GM12892 (cell line): Measurements from ENCODE around the gene TIAM1.

ENCODE experiments used
- DNase-seq: peaks from one replicate; pipeline ENCODE4 v3.0.0; 2011; ENCODE audit not compliant: insufficient read length
- FAIRE-seq: peaks from 2 replicates; lab custom pipeline; 2011; peaks lifted over from hg19 to GRCh38; lab: Jason Lieb, UNC
- POLR2A ChIP-seq: IDR thresholded peaks from 2 replicates; pipeline ENCODE4 v1.6.1; 2011; ENCODE audit warnings: low read depth, low read length, control low read depth
- POLR2AphosphoS5 ChIP-seq: IDR thresholded peaks from 2 replicates; pipeline ENCODE4 v1.6.1; 2011; ENCODE audit warnings: low read depth, low read length, control low read depth
- TAF1 ChIP-seq: IDR thresholded peaks from 2 replicates; pipeline ENCODE4 v1.6.1; 2011; ENCODE audit warnings: low read depth, mild to moderate bottlenecking, control low read depth, low read length, borderline replicate concordance

Gene TIAM1

DNA sequence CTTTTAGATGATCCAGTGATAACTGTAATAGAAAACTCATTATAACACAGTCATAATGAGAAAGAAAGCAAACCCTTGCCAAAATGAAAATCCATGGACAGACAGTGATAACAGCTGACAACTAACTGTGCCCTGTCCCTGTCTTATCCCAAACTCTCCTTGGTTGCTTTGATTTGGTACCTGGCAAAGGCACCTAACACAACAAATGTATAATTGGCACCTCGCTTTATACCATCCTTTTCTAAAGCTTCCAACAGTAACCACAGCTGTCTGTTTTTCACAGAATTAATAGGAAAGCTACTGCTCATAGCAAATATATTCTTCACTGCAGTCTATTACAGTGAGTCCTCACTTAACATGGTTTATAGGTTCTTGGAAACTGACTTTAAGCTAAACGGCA is 187.4 kb downstream of the TIAM1 start:
- TF ChIP-seq POLR2A (no peak), POLR2AphosphoS5 (no peak), TAF1 (no peak)
- DNase-seq (no peak), FAIRE-seq (no peak)

- no peak for TF ChIP-seq POLR2AphosphoS5
- TF ChIP-seq TAF1 = no peak
- no peak for TF ChIP-seq POLR2A
- FAIRE-seq (no peak), DNase-seq (no peak)
Measured at GRCh38 chr21:31156169-31156568, 187.9 kb downstream of the TIAM1 start.

DNA sequence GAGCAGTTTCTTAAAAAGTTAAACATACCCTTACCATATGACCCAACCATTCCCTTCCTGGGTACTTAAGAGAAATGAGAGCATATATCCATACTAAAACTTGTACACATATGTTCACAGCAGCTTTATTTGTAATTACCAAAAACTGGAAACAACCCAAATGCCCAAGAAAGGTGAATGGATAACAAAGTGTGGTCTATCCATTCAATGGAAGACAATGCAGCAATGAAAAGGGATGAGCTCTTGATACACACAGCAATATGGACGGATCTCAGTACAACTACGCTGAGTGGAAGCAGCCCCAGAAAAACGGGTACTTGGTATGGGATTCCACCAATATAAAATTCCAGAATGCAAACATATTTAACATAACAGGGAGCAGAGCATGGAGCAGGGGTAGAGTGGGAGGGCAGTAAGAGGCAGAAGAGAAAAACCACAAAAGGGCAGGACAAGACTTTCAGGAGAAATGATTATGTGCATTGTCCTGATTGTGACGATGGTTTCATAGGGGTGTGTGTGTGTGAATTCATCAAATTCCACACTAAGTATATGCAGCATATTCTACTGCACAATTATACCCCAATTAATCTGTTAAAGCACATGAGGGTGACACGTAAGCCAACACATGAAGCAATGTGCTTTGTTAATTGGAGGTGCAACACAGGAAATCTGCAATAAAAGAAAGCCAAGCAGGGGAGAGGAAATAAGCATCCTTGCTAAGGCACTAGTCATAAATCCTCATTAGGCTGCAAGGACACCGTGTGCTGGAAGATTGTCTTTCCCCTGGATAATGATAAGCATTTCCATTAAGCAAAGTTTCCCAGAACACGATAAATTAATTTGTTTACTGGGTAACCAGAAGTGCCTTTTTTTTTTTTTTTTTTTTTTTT is 192.7 kb downstream of the TIAM1 start:
- DNase-seq (no peak), FAIRE-seq (no peak)
- TF ChIP-seq TAF1 (no peak), POLR2A (no peak), POLR2AphosphoS5 (no peak)

GRCh38 chr21:31145274-31145673 is 198.8 kb downstream of the TIAM1 start:
- no peak for TF ChIP-seq POLR2AphosphoS5
- no peak for TF ChIP-seq TAF1
- no peak for TF ChIP-seq POLR2A
- DNase-seq = no peak
- no peak for FAIRE-seq

- no peak for TF ChIP-seq POLR2AphosphoS5
- TF ChIP-seq POLR2A = no peak
- no peak for TF ChIP-seq TAF1
- FAIRE-seq (no peak), DNase-seq (no peak)
Measured at GRCh38 chr21:31143036-31143435, 201.0 kb downstream of the TIAM1 start.

DNA sequence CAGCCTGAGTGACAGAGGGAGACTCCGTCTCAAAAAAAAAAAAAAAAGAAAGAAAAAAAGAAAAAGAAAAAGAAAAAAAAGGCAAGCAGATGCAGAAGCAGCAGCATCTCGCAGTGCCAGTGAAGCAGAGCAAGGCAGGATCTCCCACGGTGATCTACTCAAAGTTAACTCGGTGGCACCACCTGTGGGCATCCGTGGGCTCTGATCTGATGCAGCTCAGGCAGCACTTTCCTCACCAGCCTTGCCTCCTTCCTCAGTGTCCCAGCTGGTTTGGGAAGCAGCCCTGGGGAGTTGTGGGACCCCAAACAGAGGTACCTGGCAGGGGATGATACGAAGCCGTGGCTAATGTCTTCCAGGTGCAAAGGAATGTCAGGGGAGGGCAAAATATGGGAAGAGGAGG is 201.5 kb downstream of the TIAM1 start:
- FAIRE-seq (no peak), DNase-seq (no peak)
- TF ChIP-seq POLR2AphosphoS5 (no peak), POLR2A (no peak), TAF1 (no peak)

DNA sequence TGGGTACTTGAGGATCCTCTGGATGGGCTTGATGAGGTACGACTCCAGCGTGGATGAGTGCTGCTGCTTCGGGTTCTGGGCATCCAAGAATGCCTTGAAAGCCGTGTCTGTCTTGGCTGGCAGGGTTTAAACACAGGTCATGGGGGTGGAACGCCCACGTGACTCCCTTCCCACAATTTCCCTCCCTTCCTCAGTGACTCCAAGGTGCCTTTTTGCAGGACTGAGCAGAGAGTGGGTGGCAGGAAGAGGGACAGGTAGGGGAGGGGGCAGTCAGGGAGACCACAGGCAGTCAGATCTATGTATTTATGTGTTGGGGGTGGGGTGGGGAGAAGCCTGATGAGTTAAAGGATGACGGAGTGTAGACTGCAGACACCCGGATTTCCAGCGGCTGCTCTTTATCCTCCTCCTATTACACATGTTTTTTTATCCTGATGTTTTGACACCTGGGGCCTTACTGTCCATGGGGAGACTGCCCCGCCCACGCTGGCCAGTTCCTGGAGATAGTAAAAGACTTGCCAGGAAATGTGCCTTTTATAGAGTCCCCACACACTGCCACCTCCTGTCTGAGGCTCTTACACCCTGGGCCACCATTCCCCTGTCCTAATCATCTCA is 202.6 kb downstream of the TIAM1 start:
- FAIRE-seq = no peak
- no peak for DNase-seq
- no peak for TF ChIP-seq TAF1

GRCh38 chr21:31140676-31141075 is 203.4 kb downstream of the TIAM1 start:
- FAIRE-seq = no peak
- no peak for DNase-seq
- TF ChIP-seq POLR2AphosphoS5 (no peak), TAF1 (no peak)

GRCh38 chr21:31140025-31140424 is 204.0 kb downstream of the TIAM1 start:
- DNase-seq (no peak), FAIRE-seq (no peak)
- TF ChIP-seq POLR2A (no peak), TAF1 (no peak), POLR2AphosphoS5 (no peak)

DNA sequence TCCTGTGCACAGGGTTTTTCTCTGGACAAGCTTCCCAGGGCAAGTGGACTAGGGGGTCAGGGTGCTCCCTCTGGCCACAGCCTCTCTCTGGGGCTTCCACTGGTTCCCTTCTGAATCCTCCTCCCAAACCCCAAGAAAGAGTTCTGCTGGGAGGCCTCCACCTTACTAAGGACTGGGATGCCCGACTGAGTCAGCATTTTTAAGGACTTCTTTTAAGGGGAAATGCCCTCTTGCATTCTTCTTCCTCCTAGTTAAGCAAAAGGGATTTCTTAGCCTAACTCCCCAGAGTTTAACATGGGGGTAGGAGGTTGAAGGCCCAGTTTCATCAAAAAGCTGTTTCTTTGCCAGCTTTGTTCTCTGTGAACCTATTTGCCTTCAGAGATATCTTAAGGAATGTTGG is 206.1 kb downstream of the TIAM1 start:
- DNase-seq = no peak
- no peak for FAIRE-seq
- TF ChIP-seq POLR2A = no peak
- no peak for TF ChIP-seq TAF1
- TF ChIP-seq POLR2AphosphoS5 = no peak

DNA sequence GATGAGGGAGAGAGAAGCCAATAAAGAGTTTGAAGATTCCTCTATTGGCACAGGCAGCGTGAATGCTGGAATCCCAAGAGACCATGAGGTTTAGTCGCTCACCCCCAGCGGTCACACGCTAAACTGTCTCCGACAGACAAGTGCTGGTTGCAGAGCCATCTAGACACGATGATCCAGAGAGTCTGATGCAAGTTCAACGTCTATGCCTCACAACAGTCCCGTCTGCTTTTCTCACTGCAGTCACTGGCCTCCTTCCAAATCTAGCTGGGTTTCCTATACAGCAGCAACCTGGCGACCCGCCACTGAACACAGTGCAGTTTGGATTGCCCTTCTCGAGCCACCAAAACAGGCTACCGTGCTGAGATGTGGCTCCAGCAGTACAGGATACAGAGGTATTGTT is 207.2 kb downstream of the TIAM1 start:
- FAIRE-seq = peak; percentile 75
- DNase-seq = no peak
- no peak for TF ChIP-seq POLR2AphosphoS5
- TF ChIP-seq POLR2A = no peak
- TF ChIP-seq TAF1 = no peak

DNA sequence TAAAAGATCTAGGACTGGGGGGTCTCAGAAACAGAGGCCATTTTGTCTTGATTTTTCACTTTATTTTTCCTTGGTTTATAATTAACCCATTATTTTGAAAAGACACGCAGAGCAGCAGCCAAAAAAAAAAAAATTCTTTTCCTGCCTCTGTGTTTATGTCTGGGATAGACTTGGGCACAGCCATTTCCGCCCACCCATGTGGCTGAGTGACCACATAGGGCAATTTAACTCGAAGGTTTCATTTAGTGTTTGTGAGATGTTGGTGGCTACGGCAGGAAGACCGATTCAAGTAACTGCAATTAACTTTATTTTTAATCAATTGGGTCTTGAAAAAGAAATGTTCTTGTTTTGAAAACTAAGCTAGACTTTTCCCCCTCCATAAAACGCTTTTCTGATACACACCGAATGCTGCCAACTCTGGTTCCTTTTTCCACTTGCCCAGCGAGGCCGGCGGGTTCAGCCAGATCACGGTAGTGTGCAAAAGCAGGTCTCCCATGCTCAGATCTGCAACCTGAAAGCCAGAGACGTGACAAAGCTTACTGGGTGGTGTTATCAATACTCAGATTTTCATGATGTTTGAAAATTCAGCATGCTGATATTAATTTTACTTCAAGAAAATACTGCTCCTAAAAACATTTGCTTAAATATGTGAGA is 208.4 kb downstream of the TIAM1 start:
- FAIRE-seq (no peak), DNase-seq (no peak)
- TF ChIP-seq POLR2A (no peak), POLR2AphosphoS5 (no peak), TAF1 (no peak)
